PFSK-1 (cell line): ENCODE measurements around the gene STIM1.

Experiments
- FOXP2 ChIP-seq: optimal IDR thresholded peaks from 2 replicates; pipeline ENCODE3; 2011; ENCODE audit warnings: borderline replicate concordance, control low read depth, inconsistent platforms; ENCODE audit not compliant: insufficient read depth; ENCODE audit errors: extremely low read length, extremely low read depth
- POLR2AphosphoS5 ChIP-seq: IDR thresholded peaks from 2 replicates; pipeline ENCODE4 v1.6.1; 2012; ENCODE audit warnings: low read depth, mild to moderate bottlenecking, control low read depth, low read length, moderate library complexity
- REST ChIP-seq, 2 experiments: IDR thresholded peaks; 2 replicates each; pipeline versions ENCODE4 v1.6.1 to v1.8.0; 2011 to 2012; ENCODE audit warnings: low read depth in 2 of 2, low read length in 2 of 2, control low read depth in 1 of 2, inconsistent platforms in 1 of 2, mild to moderate bottlenecking in 1 of 2, moderate library complexity in 1 of 2; ENCODE audit not compliant: insufficient read depth in 1 of 2
- SIN3A ChIP-seq: IDR thresholded peaks from 2 replicates; pipeline ENCODE4 v1.6.1; 2012; ENCODE audit warnings: mild to moderate bottlenecking, low read length, moderate library complexity, borderline replicate concordance; ENCODE audit not compliant: insufficient read depth
- TAF1 ChIP-seq: IDR thresholded peaks from 2 replicates; pipeline ENCODE4 v1.6.1; 2012; ENCODE audit warnings: low read length, control low read depth, borderline replicate concordance; ENCODE audit not compliant: insufficient read depth

Gene STIM1

GRCh38 chr11:4006946-4007680 is 151.6 kb downstream of the STIM1 start:
- TF ChIP-seq TAF1 (no peak), POLR2AphosphoS5 (no peak), SIN3A (no peak), FOXP2 (no peak), REST (IDR thresholded peaks at IDR 0.05; ENCODE audit: insufficient read depth in 1 of 2, low read depth in 2 of 2, low read length in 2 of 2) (no peak)

- TF ChIP-seq POLR2AphosphoS5, result no peak
- TF ChIP-seq REST (IDR thresholded peaks at IDR 0.05; ENCODE audit: insufficient read depth in 1 of 2, low read depth in 2 of 2, low read length in 2 of 2), result no peak
- TF ChIP-seq TAF1, result no peak
- no peak for TF ChIP-seq FOXP2
- TF ChIP-seq SIN3A, result no peak
Observed at GRCh38 chr11:4008116-4008515, 152.7 kb downstream of the STIM1 start.

GRCh38 chr11:4017129-4017528 is 161.7 kb downstream of the STIM1 start:
- TF ChIP-seq POLR2AphosphoS5 (no peak), SIN3A (no peak), FOXP2 (no peak), REST (IDR thresholded peaks at IDR 0.05; ENCODE audit: insufficient read depth in 1 of 2, low read depth in 2 of 2, low read length in 2 of 2) (no peak), TAF1 (no peak)

DNA sequence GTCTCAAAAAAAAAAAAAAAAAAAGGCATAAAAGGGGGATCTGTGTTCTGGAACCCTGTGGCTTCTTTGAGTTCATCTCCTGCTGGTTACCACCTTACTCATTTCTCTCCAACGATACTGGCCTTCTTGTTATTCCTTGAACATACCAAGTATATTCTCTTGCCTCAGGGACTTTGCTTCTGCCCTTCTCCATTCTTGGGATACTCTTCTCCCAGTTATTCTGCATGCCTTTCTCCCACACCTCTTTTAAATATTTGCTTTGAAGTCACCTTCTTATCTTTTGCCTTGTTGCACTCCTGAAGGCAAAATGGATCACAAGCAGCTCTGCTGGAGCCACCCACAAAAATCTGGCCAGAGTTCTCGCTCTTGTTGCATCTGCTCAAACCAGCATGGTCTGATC is 163.2 kb downstream of the STIM1 start:
- no peak for TF ChIP-seq FOXP2
- no peak for TF ChIP-seq SIN3A
- TF ChIP-seq POLR2AphosphoS5, result no peak
- no peak for TF ChIP-seq TAF1
- no peak for TF ChIP-seq REST (IDR thresholded peaks at IDR 0.05; ENCODE audit: insufficient read depth in 1 of 2, low read depth in 2 of 2, low read length in 2 of 2)

- no peak for TF ChIP-seq REST (IDR thresholded peaks at IDR 0.05; ENCODE audit: insufficient read depth in 1 of 2, low read depth in 2 of 2, low read length in 2 of 2)
- TF ChIP-seq POLR2AphosphoS5, result no peak
- no peak for TF ChIP-seq SIN3A
- TF ChIP-seq FOXP2, result no peak
- no peak for TF ChIP-seq TAF1
Observed at GRCh38 chr11:4019891-4020290, 164.4 kb downstream of the STIM1 start.
